HG02885 (cell line): ENCODE results near the gene FERMT2.
"Not testable (repeated sequence)": the region's sequence is repeated elsewhere in the genome, so short reads cannot be mapped to it uniquely, and the experiment has no call there.

Experiments
- ATAC-seq: cut with Tn5 transposase; IDR thresholded peaks from one replicate; pipeline ENCODE4 v1.9.1; 2021; ENCODE audit warnings: mild to moderate bottlenecking; ENCODE audit not compliant: unreplicated experiment, poor library complexity

FERMT2 gene

GRCh38 chr14:52948836-52949235 is 2.0 kb downstream of the FERMT2 start:
- no peak for ATAC-seq

- ATAC-seq: no peak
These were observed 2.8 kb downstream of the FERMT2 start for GRCh38 chr14:52948039-52948438.

GRCh38 chr14:52944254-52944653 is 6.6 kb downstream of the FERMT2 start:
- ATAC-seq: no peak

GRCh38 chr14:52939427-52939826 is 11.4 kb downstream of the FERMT2 start:
- ATAC-seq: no peak

- ATAC-seq: no peak
These were observed 13.0 kb downstream of the FERMT2 start for GRCh38 chr14:52937869-52938268.

- ATAC-seq: no peak
These were observed 13.5 kb downstream of the FERMT2 start for GRCh38 chr14:52937306-52937705.

- ATAC-seq: no peak
These were observed 14.4 kb downstream of the FERMT2 start for GRCh38 chr14:52936437-52936836.

GRCh38 chr14:52935833-52936232 is 15.0 kb downstream of the FERMT2 start:
- no peak for ATAC-seq

GRCh38 chr14:52934762-52935161 is 16.1 kb downstream of the FERMT2 start:
- no peak for ATAC-seq

GRCh38 chr14:52929192-52929807 is 21.6 kb downstream of the FERMT2 start:
- ATAC-seq: no peak

- no peak for ATAC-seq
These were observed 23.9 kb downstream of the FERMT2 start for GRCh38 chr14:52926953-52927352.

GRCh38 chr14:52923902-52924575 is 26.8 kb downstream of the FERMT2 start:
- no peak for ATAC-seq

GRCh38 chr14:52922656-52923055 is 28.2 kb downstream of the FERMT2 start:
- no peak for ATAC-seq

GRCh38 chr14:52922059-52922458 is 28.8 kb downstream of the FERMT2 start:
- no peak for ATAC-seq

- ATAC-seq: not testable (repeated sequence)
These were observed 30.4 kb downstream of the FERMT2 start for GRCh38 chr14:52920411-52920810.

- ATAC-seq: no peak
These were observed 30.9 kb downstream of the FERMT2 start for GRCh38 chr14:52919971-52920370.

- peak; percentile 95 for ATAC-seq
These were observed 32.4 kb downstream of the FERMT2 start for GRCh38 chr14:52918486-52918885.

- ATAC-seq: no peak
These were observed 33.1 kb downstream of the FERMT2 start for GRCh38 chr14:52917735-52918134.

- ATAC-seq: no peak
These were observed 36.6 kb downstream of the FERMT2 start for GRCh38 chr14:52914295-52914694.

GRCh38 chr14:52913271-52913670 is 37.6 kb downstream of the FERMT2 start:
- ATAC-seq: no peak

GRCh38 chr14:52911904-52912303 is 38.9 kb downstream of the FERMT2 start:
- no peak for ATAC-seq

GRCh38 chr14:52910572-52910971 is 40.3 kb downstream of the FERMT2 start:
- ATAC-seq: no peak
